SU-DHL-6 (cell line): Measurements from ENCODE around the gene ASPDH.

Experiments used
- H2AFZ ChIP-seq: fragments of 200-600 bp; sonication (generic); 2 replicates; pipeline ENCODE4 v1.6.1; 2014; ENCODE audit warnings: low read depth, mild to moderate bottlenecking, moderate library complexity, mixed read lengths, antibody characterized with exemption, low read length; ENCODE audit not compliant: severe bottlenecking
- H3F3A ChIP-seq: fragments of 200-600 bp; shearing (Covaris generic); 2 replicates; pipeline ENCODE4 v1.6.0; 2016; ENCODE audit warnings: antibody characterized with exemption, mild to moderate bottlenecking; ENCODE audit not compliant: insufficient read depth
- H3K27ac ChIP-seq: fragments of 200-600 bp; sonication (generic); 2 replicates; pipeline ENCODE4 v1.5.1; 2016; ENCODE audit warnings: low read depth, mild to moderate bottlenecking, low read length, moderate library complexity, mixed read lengths
- H3K27me3 ChIP-seq: fragments of 200-600 bp; sonication (generic), shearing (Covaris generic); 2 replicates; pipeline ENCODE4 v1.6.0; 2014; ENCODE audit warnings: mild to moderate bottlenecking, low read length
- H3K36me3 ChIP-seq: fragments of 200-600 bp; sonication (generic); 2 replicates; pipeline ENCODE4 v1.6.1; 2014; ENCODE audit warnings: mild to moderate bottlenecking, low read length, mixed read lengths
- H3K4me2 ChIP-seq: fragments of 300-600, 200-600 bp; shearing (Covaris generic), sonication (generic); 2 replicates; pipeline ENCODE4 v1.6.0; 2014; ENCODE audit warnings: low read length, low read depth, mild to moderate bottlenecking; ENCODE audit not compliant: poor library complexity, severe bottlenecking
- H3K4me3 ChIP-seq: fragments of 200-600 bp; sonication (generic); 2 replicates; pipeline ENCODE4 v1.5.1; 2014; ENCODE audit warnings: antibody characterized with exemption, low read length, mild to moderate bottlenecking, mixed read lengths; ENCODE audit not compliant: insufficient read depth, poor library complexity, severe bottlenecking
- H3K79me2 ChIP-seq: fragments of 200-600 bp; sonication (generic); 2 replicates; pipeline ENCODE4 v1.6.1; 2014; ENCODE audit warnings: mild to moderate bottlenecking, low read length, moderate library complexity; ENCODE audit not compliant: insufficient read depth
- H3K9ac ChIP-seq: fragments of 200-600 bp; sonication (generic); 2 replicates; pipeline ENCODE4 v1.7.0; 2014; ENCODE audit warnings: mild to moderate bottlenecking, low read length
- H3K9me2 ChIP-seq: fragments of 200-600 bp; sonication (generic); replicated peaks from 2 replicates; pipeline ENCODE4 v1.6.1; 2014; ENCODE audit warnings: low read length; ENCODE audit not compliant: insufficient read depth
- H3K9me3 ChIP-seq: fragments of 200-600 bp; sonication (generic); 2 replicates; pipeline ENCODE4 v1.6.1; 2014; ENCODE audit warnings: low read length, mixed read lengths; ENCODE audit not compliant: insufficient read depth
- H4K20me1 ChIP-seq: fragments of 200-600 bp; sonication (generic); 2 replicates; pipeline ENCODE4 v1.6.1; 2014; ENCODE audit warnings: low read depth, mild to moderate bottlenecking, antibody characterized with exemption, low read length, moderate library complexity, mixed read lengths
- CTCF ChIP-seq: fragments of 200-600 bp; sonication (generic); IDR thresholded peaks from one replicate; pipeline ENCODE4 v1.5.1; 2017; ENCODE audit warnings: antibody characterized with exemption, mild to moderate bottlenecking, low read length, moderate library complexity; ENCODE audit not compliant: insufficient read depth, poor library complexity, severe bottlenecking
- EZH2phosphoT487 ChIP-seq: fragments of 200-600 bp; sonication (generic), shearing (Covaris generic); conservative IDR thresholded peaks from 2 replicates; pipeline ENCODE4 v1.6.1; 2018; ENCODE audit warnings: mild to moderate bottlenecking, antibody characterized with exemption, low read length, moderate library complexity, mixed read lengths

The ASPDH gene

GRCh38 chr19:50550594-50550966 lies 36.9 kb upstream of the ASPDH start:
- no peaks in the 10 kb centered on the region for H3K9me2 ChIP-seq
- H3K79me2 ChIP-seq, result no peaks in the 10 kb centered on the region
- H3F3A ChIP-seq, result no peaks in the 10 kb centered on the region
- H3K4me3 ChIP-seq, result no peak overlapping the region
- no peaks in the 10 kb centered on the region for H3K9me3 ChIP-seq
- no peaks in the 10 kb centered on the region for H4K20me1 ChIP-seq
- no peak overlapping the region for H2AFZ ChIP-seq
- H3K27me3 ChIP-seq, result no peaks in the 10 kb centered on the region
- no peak overlapping the region for H3K4me2 ChIP-seq
- H3K9ac ChIP-seq, result no peak overlapping the region
- H3K27ac ChIP-seq, result no peak overlapping the region
- TF ChIP-seq CTCF (no peak), EZH2phosphoT487 (no peak)
- H3K36me3 ChIP-seq, result no peaks in the 10 kb centered on the region

- Histone ChIP-seq H3K9me2 (no peaks in the 10 kb centered on the region), H3K4me2 (no peak overlapping the region), H3K9me3 (no peaks in the 10 kb centered on the region), H2AFZ (no peak overlapping the region), H4K20me1 (no peaks in the 10 kb centered on the region), H3K27ac (no peak overlapping the region), H3F3A (no peaks in the 10 kb centered on the region), H3K4me3 (no peak overlapping the region), H3K79me2 (no peaks in the 10 kb centered on the region), H3K27me3 (no peaks in the 10 kb centered on the region), H3K36me3 (no peaks in the 10 kb centered on the region), H3K9ac (no peak overlapping the region)
- no peak for TF ChIP-seq EZH2phosphoT487
- no peak for TF ChIP-seq CTCF
Measured at GRCh38 chr19:50549927-50550593, 36.3 kb upstream of the ASPDH start.

- Histone ChIP-seq H2AFZ (no peak overlapping the region), H3K27me3 (no peaks in the 10 kb centered on the region), H3K36me3 (no peaks in the 10 kb centered on the region)
Measured at GRCh38 chr19:50549059-50549926, 35.6 kb upstream of the ASPDH start.

More at GRCh38 chr19:50549059-50549926, 35.6 kb upstream of the ASPDH start:
- H3K9ac ChIP-seq, result no peak overlapping the region
- H3K4me2 ChIP-seq, result no peak overlapping the region
- H3K27ac ChIP-seq, result no peak overlapping the region
- H4K20me1 ChIP-seq, result no peaks in the 10 kb centered on the region
- H3F3A ChIP-seq, result no peaks in the 10 kb centered on the region
- H3K4me3 ChIP-seq, result no peak overlapping the region
- TF ChIP-seq EZH2phosphoT487, result no peak
- TF ChIP-seq CTCF, result no peak
- H3K9me3 ChIP-seq, result no peaks in the 10 kb centered on the region
- no peaks in the 10 kb centered on the region for H3K79me2 ChIP-seq
- H3K9me2 ChIP-seq, result no peaks in the 10 kb centered on the region
